Middle frontal gyrus (tissue), 1 donor: ENCODE results near the gene JAGN1.
"Not testable (repeated sequence)": the region's sequence is repeated elsewhere in the genome, so short reads cannot be mapped to it uniquely, and the experiment has no call there.

ENCODE experiments used
- DNase-seq: peaks from one replicate; pipeline ENCODE4 v3.0.0-alpha.2; 2015; ENCODE audit warnings: low spot score; ENCODE audit errors: extremely low spot score

The JAGN1 gene

DNA sequence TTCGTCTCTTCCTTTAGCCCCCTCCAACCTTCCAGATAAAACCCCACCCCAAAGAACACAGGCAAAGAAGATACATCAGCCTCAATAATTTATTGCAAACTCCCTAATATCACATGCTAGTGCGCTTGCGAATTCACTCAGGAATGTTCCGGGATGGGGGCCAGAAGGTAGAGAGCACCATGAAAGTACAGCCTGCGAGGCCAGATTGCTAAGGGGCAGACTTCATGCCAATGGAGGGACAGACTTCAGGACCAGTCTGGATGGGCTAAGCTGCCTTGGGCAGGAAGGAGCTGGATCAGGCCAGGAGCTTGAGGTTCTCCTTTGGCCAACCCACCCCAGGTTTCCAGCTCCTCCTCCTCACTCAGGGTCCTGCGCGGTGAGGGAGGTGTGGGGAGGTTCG is 23.8 kb upstream of the JAGN1 start:
- no peak for DNase-seq

DNA sequence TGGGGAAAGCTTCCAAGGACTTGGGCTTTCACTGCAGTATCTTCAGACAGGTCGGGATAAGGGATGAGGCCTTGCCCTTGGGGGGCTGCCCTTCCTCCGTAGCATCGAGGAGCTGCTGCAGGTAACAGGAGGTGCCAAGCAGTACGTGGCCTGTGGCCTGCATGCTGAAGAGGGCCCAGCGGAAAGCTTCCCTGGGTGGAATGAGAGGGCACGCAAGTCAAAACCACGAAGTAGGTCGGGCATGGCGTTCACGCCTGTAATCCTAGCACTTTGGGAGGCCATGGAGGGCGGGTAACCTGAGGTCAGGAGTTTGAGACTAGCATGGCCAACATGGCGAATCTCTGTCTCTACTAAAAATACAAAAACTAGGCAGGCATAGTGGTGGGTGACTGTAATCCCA is 23.3 kb upstream of the JAGN1 start:
- no peak for DNase-seq

DNA sequence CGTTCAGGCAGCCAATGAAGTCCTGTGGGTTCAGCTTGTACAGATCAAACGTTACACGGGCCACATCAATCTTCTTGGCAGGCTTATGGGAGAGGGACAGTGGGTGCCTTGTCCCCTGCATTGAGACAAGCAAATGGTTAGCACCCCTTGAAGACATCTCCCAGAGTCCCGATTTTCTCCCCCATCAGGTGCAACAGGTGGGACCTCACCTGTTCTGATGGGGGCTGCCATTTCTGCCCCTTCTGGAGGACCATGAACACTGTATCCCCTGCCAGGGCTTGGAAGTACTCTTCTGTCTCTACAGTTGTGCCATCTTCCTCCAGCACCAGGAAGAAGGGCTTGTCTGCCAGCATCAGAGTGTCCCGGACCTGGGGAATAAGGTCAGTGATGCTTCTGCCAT is 20.5 kb upstream of the JAGN1 start:
- DNase-seq, result no peak

DNA sequence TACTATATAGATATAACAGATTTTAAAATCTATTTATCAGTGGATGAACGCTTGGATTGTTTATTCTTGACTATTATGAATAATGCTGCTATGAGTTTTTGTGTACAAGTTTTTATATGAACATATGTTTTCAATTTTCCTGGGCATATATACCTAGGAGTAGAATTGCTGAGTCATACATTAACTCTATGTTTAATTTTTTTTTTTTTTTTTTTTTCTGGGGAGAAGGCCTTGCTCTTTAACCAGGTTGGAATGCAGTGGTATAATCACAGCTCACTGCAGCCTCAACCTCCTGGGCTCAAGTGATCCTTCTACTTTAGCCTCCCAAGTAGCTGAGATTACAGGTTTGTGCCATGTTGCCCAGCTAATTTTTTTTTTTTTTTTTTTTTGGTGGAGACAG is 19.4 kb upstream of the JAGN1 start:
- DNase-seq, result no peak

DNA sequence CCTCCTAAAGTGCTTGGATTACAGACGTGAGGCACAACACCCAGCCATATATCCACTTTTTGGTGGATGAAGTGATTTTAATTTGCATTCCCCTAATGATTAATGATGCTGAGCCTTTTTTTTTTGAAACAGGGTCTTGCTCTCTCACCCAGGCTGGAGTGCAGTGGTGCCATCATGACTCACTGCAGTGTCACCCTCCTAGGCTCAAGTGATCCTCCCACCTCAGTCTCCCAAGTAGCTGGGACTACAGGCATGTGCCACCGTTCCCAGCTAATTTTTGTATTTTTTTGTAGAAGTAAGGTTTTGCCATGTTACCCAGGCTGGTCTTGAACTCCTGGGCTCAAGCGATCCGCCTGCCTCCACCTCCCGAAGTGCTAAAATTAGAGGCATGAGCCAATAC is 18.3 kb upstream of the JAGN1 start:
- not testable (repeated sequence) for DNase-seq

DNA sequence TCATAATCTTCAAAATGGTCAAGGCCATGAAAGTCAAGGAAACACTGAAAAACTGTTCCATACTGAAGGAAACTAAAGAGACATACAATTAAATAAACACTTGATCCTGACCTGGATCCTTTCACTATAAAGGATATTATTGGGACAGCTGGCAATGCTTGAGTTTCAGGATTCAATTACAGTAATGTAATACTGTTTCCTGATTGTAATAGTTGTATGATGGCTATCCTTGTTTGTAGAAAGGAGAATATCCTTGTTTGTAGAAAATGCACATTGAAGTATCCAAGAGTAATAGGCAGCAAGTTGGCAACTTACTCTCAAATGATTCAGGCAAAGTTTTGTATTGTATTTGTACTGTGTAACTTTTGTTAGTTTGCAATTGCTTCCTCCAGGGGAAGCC is 15.0 kb upstream of the JAGN1 start:
- DNase-seq, result no peak

DNA sequence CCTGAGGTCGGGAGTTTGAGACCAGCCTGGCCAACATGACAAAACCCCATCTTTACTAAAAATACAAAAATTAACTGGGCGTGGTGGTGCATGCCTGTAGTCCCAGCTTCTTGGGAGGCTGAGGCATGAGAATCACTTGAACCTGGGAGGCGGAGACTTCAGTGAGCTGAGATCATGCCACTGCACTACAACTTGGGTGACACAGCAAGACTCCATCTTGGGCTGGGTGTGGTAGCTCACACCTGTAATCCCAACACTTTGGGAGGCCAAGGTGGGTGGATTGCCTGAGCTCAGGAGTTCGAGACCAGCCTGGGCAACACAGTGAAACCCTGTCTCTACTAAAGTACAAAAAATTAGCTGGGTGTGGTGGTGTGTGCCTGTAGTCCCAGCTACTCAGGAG is 14.2 kb upstream of the JAGN1 start:
- DNase-seq, result not testable (repeated sequence)

DNA sequence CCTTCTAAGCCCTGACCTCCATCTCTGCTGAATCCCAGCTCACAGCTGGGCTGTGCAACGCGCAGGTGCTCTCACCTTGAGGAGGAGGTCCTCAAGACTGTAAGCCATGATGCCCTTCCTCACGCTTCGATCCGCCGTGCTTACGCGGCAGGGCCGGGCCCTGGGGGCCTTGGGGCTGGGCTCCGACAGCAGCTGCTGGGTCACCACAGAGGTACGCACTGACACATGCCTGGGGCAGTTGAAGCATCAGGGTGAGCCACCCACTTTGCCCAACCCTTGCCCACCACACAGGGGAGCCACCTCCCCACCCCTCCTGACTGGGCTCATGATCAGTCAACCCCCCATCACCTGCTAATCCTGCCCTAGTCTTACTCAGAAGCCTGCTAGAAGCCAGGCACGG is 13.4 kb upstream of the JAGN1 start:
- DNase-seq, result no peak

DNA sequence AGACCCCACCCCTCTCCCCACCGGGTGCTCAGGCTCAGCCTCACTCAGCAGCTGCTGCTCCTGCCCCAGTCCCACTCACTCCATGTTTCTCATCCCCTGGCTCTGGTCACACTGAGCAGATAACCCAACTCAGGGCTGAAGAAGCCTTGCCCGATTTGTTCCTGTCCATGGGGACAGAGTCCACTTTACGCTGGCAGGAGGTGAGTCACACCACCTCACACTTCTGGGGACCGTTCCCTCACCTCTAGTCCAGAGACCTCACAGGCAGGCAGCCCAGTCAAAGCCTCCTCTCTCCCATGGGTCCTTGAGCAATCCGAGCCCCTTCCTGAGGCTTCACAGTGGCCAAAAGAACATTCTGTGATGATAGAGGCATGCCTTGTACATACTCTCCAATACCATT is 11.7 kb upstream of the JAGN1 start:
- no peak for DNase-seq

DNA sequence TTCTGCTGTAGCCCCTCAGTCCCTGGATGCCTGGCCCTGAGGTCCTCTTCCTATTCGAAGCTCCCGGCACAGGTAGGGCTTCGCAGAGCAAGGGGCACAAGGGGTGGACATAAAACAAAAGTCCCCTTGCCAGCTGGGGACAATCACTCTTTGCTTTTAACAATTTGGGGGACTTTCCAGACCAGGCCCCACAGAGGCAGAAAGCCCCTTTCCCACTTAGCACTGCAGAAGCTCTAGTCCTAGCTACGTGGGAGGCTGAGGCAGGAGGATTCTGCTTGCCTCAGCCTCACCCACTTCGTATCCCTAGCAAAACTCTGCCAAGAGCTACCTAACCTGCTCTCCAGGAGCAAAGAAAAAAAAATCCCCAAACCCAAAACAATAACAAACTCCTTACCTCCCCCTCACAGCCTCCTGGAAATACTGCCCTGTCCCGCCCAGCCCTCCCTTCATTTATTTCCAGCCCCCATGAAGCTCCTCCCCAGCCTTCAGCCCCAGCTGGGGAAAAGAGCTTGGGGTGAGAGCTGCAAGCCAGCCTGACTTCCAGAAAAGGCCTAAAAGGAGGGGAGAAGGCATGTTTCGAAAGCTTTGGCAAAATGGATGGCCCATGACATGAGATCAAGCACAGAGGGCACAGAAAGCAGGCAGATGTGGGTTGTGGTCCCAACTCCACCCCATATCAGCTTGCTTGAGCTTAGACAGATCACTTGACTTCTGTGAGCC is 10.4 kb upstream of the JAGN1 start, which contains the start of gene CIDEC:
Gene CIDEC (minus strand): TSS at position 424 of the 720 bp plus-strand sequence. CDS start 1,767 bp downstream, outside the sequence.
- no peak for DNase-seq

DNA sequence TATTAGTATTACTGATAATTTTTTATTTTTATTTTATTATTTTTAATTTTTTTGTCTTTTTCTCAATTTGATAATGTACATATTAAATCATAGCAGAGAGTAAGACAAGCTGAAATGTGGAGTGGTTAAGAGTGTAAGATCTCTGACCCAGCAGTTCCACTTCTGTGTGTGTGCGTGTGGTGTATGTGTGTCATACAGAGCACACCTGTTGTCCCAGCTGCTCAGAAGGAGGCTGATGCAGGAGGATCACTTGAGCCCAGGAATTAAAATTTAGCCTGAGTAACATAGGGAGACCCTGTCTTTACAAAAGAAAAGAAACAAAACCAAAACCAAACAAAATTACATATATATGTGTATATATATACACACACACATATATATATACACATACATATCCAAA is 9.0 kb upstream of the JAGN1 start:
- DNase-seq, result no peak

DNA sequence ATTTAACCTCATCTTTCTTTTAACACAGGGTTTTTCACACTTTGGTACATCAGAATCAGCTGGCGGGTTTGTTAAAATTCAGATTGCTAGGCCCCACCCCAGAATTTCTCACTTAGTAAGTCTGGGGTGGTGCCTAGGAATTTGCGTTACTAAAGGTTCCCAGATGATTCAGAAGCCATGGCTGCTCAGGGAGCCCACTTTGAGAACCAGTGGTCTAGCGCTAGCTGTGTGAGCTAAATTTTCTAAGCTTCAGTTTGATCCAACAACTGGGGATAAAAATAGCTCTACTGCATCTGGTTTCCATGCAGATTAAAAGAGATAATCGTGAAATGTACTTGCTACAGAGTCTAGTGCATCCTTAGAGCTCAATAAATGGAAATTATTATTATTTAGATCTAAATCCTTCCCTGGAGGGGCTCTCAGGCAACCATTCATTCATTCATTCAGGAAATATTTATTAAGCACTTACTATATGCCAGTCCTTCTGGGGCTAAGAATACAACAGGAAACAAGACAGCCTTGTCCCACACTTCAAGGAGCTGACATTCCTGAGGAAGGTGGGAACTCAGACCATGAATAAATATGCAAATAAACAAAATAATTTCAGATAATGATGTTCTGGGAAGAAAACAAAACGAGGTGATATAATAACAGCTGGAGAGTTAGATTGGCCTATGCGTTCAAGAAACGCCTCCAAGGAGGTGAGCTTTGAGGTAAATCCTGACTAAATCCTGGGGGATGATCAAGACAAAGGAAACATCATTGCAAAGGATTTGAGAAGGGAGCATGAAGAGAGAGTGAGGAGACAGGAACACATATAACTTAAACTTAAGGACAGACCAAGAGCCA is 6.5 kb upstream of the JAGN1 start:
- no peak for DNase-seq

DNA sequence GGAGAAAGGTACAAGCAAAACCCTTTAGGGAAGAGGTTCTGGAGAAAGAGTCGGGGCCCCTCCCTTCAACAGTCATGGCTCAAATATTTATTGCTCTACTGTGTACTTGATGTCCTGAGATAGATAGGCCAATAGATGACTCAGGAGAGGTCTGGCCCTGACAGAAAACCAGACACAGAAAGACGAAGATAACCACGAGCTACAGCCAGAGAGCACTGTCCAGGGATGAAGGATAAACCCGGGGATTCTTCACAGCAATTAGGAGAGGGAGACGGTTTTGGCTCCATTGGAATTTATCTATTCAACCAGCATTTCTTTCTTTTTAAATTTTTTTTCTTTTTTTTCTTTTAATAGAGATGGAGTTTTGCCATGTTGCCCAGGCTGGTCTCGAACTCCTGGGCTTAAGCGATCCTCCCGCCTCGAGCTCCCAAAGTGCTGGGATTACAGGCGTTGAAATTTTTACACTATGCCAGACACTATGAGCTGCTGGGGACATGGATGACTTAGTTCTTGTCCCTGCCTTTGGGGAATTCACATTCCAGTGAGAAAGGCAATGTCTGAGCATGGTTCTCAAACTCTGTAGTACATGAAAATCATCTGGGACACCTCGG is 5.8 kb upstream of the JAGN1 start:
- DNase-seq, result no peak

DNA sequence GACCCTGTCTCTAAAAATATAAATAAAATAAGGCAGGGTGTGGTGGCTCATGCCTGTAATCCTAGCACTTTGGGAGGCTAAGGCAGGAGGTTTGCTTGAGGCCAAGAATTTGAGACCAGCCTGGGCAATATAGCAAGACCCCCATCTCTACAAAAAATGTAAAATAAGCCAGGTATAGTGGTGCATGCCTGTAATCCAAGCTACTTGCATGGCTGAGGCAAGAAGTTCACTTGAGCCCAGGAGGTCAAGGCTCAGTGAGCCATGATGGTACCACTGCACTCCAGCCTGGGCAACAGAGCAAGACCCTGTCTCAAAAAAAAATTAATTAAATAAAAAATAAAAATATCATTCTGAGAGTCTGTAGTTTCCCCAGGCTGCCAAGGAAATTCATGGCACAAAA is 4.1 kb upstream of the JAGN1 start:
- no peak for DNase-seq

DNA sequence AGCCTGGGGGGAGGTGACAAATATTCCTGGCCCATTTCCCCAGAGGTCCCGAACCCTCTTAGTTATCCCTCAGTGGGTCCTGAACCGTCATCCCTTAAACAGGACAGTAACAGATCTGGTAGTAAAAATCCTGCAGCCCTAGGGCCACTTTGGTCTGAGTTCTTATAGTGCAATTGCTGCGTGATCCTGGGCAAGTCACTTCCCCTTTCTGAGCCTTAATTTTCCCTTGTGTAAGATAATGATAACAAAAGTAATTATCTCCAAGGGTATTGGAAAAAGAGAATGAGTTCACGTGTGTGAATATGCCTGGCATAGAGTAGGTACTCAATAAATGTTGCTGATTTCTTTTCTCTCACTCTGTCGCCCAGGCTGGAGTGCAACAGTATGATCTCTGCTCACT is 2.9 kb upstream of the JAGN1 start:
- DNase-seq, result no peak

DNA sequence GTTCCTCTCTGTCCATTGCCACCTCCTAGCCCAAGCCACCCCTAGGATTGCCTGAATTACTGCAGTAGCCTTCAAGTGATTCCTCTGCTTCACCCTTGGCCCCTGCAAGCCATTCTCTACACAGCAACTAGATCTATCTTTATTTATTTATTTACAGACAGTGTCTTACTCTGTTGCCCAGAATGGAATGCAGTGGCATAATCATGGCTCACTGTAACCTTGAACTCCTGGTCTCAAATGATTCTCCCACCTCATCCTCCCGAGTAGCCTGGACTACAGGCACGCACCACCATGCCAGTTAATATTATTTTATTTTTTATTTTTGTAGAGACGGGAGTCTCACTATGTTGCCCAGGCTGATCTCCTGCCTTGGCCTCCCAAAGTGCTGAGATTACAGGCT is 1.9 kb upstream of the JAGN1 start:
- no peak for DNase-seq

DNA sequence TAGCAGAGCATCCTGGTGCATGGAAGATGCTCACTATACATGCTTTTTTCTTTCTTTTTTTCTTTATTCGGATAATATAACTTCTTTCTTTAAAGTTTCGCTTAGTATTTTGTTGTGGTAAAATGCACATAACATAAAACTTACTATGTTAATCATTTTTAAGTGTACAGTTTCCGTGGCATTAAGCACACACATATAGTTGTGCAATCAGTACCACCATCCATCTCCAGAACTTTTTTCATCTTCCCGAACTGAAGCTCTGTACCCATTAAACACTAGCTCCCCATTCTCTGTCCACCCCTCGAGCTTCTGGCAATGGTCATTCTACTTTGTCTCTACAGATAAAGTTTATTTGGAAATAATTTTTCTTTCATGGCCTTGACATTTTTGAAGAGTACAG is 1.0 kb upstream of the JAGN1 start:
- DNase-seq, result no peak

DNA sequence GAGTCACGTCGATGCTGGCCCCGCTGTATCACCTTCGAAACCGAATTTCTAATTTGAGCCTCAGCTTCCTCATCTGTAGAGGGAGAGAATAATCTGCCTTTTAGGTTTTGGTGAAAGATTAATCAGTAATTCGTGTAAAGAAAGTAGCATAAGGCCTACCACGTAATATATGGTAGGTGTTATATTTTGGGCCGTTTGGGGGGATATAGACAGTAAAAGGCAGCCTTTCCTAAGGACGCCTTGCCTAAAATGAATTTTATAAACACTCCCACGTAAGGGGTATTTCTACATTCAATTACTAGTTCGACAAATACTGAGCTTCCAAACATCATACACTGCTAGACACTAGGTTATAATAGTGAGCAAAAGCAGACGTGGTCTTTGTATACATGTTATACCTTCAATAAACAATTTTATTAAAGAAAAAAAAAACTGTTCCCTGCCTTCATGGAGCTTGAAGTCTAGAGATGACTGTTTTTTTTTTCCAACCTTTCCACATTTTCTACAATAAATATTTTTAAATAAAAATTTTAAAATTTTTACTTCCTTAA is 737 bp downstream of the JAGN1 start:
- no peak for DNase-seq

DNA sequence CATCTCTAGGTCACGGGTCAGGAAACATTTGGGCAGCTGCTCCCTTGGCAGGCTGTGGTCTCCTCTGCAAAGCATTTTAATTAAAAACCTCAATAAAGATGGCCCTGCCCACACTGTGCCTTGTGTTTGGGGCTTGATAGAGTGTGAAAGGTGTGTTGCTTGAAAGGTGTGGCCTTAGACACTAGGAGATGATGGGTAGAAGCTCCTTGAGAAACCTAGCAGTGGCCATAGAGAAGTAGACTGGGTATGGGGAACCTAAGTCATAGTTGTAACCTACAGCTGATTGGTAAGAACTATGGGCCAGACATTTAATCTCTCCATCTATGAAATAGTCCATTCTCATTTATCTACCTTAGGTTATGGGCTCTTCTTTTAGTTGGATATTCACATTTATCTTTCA is 3.3 kb downstream of the JAGN1 start:
- no peak for DNase-seq

DNA sequence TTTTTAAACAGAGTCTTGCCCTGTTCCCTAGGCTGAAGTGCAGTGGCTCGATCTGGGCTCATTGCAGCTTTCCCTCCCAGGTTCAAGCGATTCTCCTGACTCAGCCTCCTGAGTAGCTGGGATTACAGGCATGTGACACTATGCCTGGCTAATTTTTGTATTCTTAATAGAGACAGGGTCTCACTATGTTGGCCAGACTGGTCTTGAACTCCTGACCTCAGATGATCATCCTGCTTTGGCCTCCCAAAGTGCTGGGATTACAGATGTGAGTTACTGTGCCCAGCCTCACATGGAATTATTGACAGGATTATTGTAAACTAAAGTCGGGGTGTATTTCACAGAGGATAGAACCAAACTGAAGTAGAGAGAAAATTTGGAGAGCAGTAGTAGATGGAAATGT is 5.3 kb downstream of the JAGN1 start:
- not testable (repeated sequence) for DNase-seq

DNA sequence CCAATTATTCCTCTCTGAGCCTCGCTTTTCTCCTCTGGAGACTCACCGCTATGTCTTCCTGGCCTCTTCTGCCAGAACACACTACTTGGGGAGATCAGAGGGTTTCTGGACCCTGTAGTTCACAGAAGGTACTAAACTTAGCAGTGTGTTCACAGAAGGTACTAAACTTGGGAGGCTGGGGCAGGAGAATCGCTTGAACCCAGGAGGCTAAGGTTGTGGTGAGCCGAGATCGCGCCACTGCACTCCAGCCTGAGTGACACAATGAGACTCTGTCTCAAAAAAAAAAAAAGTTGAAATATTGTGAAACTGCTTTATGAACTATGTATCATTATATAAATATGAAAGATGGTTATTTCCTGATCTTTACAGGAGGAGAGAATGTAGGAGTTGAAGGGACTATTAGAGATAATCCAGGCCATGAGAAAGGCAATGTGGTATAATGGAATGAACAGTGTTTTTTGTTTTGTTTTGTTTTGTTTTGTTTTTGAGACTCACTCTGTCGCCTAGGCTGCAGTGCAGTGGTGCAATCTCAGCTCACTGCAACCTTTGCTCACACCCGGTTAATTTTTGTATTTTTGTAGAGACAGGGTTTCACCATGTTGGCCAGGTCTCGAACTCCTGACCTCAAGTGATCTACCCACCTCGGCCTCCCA is 6.5 kb downstream of the JAGN1 start:
- not testable (repeated sequence) for DNase-seq
